Gastroesophageal sphincter (tissue), 4 donors: ENCODE data around the gene HMGCS1. TPM values are rescaled to one million over a fixed set of nuclear protein-coding genes. Genes with fewer than 3 reads are reported as not detected.

Source experiments
- ATAC-seq: fragments of 150-250 bp; one replicate; pipeline ENCODE4 v1.9.1; 2016; ENCODE audit warnings: mild to moderate bottlenecking, moderate library complexity
- H3K27ac ChIP-seq, 4 donors: fragments of 200-600 bp; sonication (generic) in 3 of 4; 1 replicate in 3 of 4; 2 replicates in 1 of 4; pipeline ENCODE4 v1.5.1; 2016 to 2019
- H3K27me3 ChIP-seq: fragments of 200-600 bp; sonication (generic); one replicate; pipeline ENCODE4 v1.5.1; 2019
- H3K36me3 ChIP-seq, 2 donors: fragments of 200-600 bp; sonication (generic); one replicate each; pipeline ENCODE4 v1.5.1; 2019; ENCODE audit warnings: control low read depth in 1 of 2
- H3K4me1 ChIP-seq, 3 donors: fragments of 200-600 bp; sonication (generic); 1 replicate in 2 of 3; 2 replicates in 1 of 3; pipeline ENCODE4 v1.5.1; 2016 to 2019; ENCODE audit warnings: control low read depth in 2 of 3
- H3K4me3 ChIP-seq, 2 donors: fragments of 200-600 bp; sonication (generic); one replicate each; pipeline ENCODE4 v1.5.1; 2019; ENCODE audit warnings: mild to moderate bottlenecking in 1 of 2, moderate library complexity in 1 of 2
- H3K9me3 ChIP-seq, 3 donors: fragments of 200-600 bp; sonication (generic); one replicate each; pipeline ENCODE4 v1.5.1; 2017 to 2019; ENCODE audit warnings: control low read depth in 2 of 3
- EP300 ChIP-seq: sonication (generic); formaldehyde crosslinking; IDR thresholded peaks from one replicate; pipeline ENCODE4 v1.6.1; 2017; ENCODE audit warnings: antibody characterized with exemption, mild to moderate bottlenecking
- POLR2A ChIP-seq, 2 donors: fragments of 450-650 bp; IDR thresholded peaks; one replicate each; pipeline ENCODE4 v1.6.1; 2017; ENCODE audit warnings: antibody characterized with exemption in 2 of 2, mild to moderate bottlenecking in 2 of 2, moderate library complexity in 1 of 2
- POLR2AphosphoS5 ChIP-seq: sonication (generic); formaldehyde crosslinking; IDR thresholded peaks from one replicate; pipeline ENCODE4 v1.6.1; 2017; ENCODE audit warnings: antibody characterized with exemption
- WGBS, 2 donors: methylation state at CpG; one replicate each; pipeline ENCODE4 v1.1.5; 2018; ENCODE audit warnings: low coverage in 1 of 2; 5-methylcytosine and 5-hydroxymethylcytosine counted together
- total RNA-seq, 4 donors: library from RNA; depleted of rRNA; stranded (reverse); fragments of >200 nt; gene quantifications; one replicate each; pipeline ENCODE4 v1.1.0, GENCODE V29; 2016
- TF ChIP-seq, protein P1 (sequence below), 4 experiments: fragments of 200-600 bp in 2 of 4; fragments of 450-650 bp in 2 of 4; sonication (generic) in 1 of 4; IDR thresholded peaks; one replicate each; pipeline ENCODE4 v1.5.1; 2017 to 2019; ENCODE audit warnings: antibody characterized with exemption in 4 of 4, mild to moderate bottlenecking in 2 of 4, moderate library complexity in 2 of 4

The HMGCS1 gene
- total RNA-seq, 4 donors from 2014 or later = 12.2 to 22.6 (median 14.9) TPM

DNA sequence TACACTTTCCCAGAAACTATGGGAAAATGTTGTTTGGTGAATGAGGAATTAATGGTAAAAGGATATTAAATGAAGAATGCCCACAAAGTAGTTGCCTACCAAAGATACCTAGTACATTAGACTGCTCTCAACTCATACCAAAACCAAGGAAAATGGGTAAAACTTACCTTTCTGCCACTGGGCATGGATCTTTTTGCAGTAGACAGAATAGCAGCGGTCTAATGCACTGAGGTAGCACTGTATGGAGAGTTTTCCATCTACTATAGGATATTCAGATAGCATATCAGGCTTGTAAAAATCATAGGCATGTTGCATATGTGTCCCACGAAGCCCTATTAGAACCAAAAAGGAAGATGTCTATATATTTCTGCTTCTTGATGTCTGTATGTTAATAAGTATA, 16.4 kb downstream of the HMGCS1 start:
- Histone ChIP-seq H3K4me3 (no peak overlapping the region), H3K27ac (no peak overlapping the region), H3K27me3 (no peaks in the 10 kb centered on the region), H3K4me1 (peaks cover 0 to 16% (median 0%) of the 10 kb centered on the region in 3 donors), H3K9me3 (no peaks in the 10 kb centered on the region), H3K36me3 (peaks cover 0 to 70% of the 10 kb centered on the region in 2 donors)
- TF ChIP-seq POLR2A (IDR thresholded peaks at IDR 0.05) (no peak), POLR2AphosphoS5 (no peak)
- WGBS, 2 donors = 92 to 100% methylated on average over 2 of the region's 2 CpGs
- no peak for ATAC-seq

DNA sequence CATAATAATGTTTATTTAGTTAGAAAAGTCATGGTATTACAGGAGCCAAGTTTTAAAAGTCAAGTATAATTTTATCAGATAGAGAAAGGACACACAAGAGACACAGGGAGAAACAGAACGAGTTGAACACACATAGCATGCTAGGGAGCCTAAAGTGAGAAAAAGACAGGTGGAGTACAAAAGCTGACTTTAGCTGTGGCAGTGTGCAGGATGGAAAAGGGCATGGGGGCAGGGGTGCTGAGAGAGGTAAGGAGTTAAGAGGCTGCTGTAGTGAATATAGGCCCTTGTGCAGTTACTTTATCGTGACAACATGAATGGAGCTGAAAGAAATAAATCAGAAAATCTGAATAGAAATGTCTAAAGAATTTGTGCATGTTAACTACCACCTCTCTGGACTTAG, 18.0 kb downstream of the HMGCS1 start:
- no peak for ATAC-seq
- TF ChIP-seq, protein P1, sequence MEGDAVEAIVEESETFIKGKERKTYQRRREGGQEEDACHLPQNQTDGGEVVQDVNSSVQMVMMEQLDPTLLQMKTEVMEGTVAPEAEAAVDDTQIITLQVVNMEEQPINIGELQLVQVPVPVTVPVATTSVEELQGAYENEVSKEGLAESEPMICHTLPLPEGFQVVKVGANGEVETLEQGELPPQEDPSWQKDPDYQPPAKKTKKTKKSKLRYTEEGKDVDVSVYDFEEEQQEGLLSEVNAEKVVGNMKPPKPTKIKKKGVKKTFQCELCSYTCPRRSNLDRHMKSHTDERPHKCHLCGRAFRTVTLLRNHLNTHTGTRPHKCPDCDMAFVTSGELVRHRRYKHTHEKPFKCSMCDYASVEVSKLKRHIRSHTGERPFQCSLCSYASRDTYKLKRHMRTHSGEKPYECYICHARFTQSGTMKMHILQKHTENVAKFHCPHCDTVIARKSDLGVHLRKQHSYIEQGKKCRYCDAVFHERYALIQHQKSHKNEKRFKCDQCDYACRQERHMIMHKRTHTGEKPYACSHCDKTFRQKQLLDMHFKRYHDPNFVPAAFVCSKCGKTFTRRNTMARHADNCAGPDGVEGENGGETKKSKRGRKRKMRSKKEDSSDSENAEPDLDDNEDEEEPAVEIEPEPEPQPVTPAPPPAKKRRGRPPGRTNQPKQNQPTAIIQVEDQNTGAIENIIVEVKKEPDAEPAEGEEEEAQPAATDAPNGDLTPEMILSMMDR (IDR thresholded peaks at IDR 0.05) = no peak
- TF ChIP-seq POLR2A (IDR thresholded peaks at IDR 0.05) (no peak), POLR2AphosphoS5 (no peak), EP300 (no peak)
- no peak overlapping the region for H3K4me3 ChIP-seq
- H3K9me3 ChIP-seq = no peaks in the 10 kb centered on the region
- H3K27me3 ChIP-seq = no peaks in the 10 kb centered on the region
- WGBS, 2 donors = 50 to 61% methylated on average over 1 to 2 of the region's 2 CpGs
- H3K36me3 ChIP-seq = peaks cover 3 to 86% of the 10 kb centered on the region in 2 donors
- H3K27ac ChIP-seq = no peak overlapping the region
- peaks cover 0 to 13% (median 0%) of the 10 kb centered on the region in 3 donors for H3K4me1 ChIP-seq

DNA sequence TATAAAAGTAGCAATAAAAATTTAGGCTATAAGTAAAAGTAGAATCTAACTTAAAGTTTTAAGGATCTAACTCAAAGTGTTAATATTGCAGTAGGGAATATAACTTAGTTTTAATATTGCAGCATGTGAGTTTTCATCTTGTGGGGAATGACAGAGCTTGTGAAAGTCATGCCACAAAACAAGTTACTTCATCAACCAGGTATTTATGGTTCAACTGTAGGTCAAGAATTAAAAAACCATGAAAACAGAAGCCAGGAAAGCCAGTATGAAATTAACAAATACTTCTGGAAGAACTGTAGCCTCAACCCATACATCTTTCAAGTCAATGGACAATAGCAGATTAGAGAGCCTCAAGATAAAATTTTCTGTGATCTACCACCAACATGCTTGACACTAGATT, 19.0 kb downstream of the HMGCS1 start:
- ATAC-seq = no peak
- H3K27me3 ChIP-seq = no peaks in the 10 kb centered on the region
- H3K9me3 ChIP-seq = no peaks in the 10 kb centered on the region
- H3K27ac ChIP-seq = no peak overlapping the region
- peaks cover 3 to 90% of the 10 kb centered on the region in 2 donors for H3K36me3 ChIP-seq
- TF ChIP-seq, protein P1 (IDR thresholded peaks at IDR 0.05) = no peak
- TF ChIP-seq POLR2A (IDR thresholded peaks at IDR 0.05) = no peak
- no peak for TF ChIP-seq EP300
- no peak for TF ChIP-seq POLR2AphosphoS5
- H3K4me1 ChIP-seq = peaks cover 0 to 13% (median 0%) of the 10 kb centered on the region in 3 donors
- H3K4me3 ChIP-seq = no peak overlapping the region

DNA sequence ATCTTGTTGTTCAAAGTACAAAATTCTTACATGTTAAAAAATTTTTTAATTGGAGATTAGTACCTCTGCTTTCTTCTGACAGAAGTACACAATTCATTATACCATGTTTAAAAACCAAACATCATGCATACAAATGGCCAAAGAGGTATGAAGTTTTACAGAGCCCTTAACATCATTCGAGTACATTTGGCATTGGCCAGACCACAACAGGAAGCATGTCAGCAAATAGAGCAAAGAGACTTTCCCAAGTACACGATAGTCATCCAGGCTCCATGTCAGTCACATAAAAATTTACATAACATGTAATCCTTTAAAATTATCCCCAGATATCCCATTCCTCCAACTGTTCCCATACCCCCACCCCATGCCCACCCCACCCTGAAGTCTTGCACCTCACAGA, 22.5 kb downstream of the HMGCS1 start:
- Histone ChIP-seq H3K4me3 (no peak overlapping the region), H3K9me3 (no peaks in the 10 kb centered on the region), H3K27ac (no peak overlapping the region), H3K36me3 (peaks cover 3 to 86% of the 10 kb centered on the region in 2 donors), H3K4me1 (peaks cover 0 to 13% (median 0%) of the 10 kb centered on the region in 3 donors), H3K27me3 (no peaks in the 10 kb centered on the region)
- ATAC-seq = no peak
- WGBS, 2 donors = 50 to 89% methylated on average over 2 of the region's 2 CpGs
- TF ChIP-seq, protein P1 (IDR thresholded peaks at IDR 0.05) = no peak
- TF ChIP-seq POLR2AphosphoS5 = no peak
- no peak for TF ChIP-seq EP300
- no peak for TF ChIP-seq POLR2A (IDR thresholded peaks at IDR 0.05)

DNA sequence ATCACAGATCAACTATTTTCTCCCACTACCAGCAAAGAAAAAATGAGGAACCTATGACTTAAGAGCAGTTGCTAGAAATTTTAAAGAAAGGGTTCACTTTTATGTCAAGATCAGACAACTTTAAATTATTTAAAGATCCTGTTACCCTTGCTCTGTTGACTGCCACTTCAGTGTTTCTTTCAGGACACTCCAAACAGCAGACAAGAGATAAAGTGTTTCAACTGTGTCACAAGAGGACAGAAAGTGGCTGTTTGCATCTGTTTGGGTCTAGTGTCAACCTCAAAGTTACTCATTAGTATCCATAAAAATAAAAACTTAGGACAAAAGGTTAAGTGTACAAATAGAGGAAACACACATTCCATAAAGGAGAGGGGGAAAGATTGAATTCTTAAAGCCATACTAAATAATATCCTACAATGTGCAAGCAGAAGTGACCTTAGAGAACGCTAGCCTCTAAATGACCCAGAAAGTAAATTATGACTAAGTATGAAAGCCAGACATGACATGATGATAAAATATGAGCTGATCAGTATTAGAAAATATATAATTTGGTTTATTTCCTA, 24.9 kb downstream of the HMGCS1 start:
- Histone ChIP-seq H3K9me3 (no peaks in the 10 kb centered on the region), H3K36me3 (peaks cover 3 to 62% of the 10 kb centered on the region in 2 donors), H3K27me3 (no peaks in the 10 kb centered on the region), H3K4me3 (no peak overlapping the region), H3K4me1 (no peaks in the 10 kb centered on the region), H3K27ac (no peak overlapping the region)
- TF ChIP-seq POLR2A (IDR thresholded peaks at IDR 0.05) (no peak), POLR2AphosphoS5 (no peak), EP300 (no peak)
- TF ChIP-seq, protein P1 (IDR thresholded peaks at IDR 0.05) = no peak
- no peak for ATAC-seq
- WGBS, 2 donors = 60 to 100% methylated on average over 1 of the region's 1 CpG
